Stimulated activated naive CD8-positive, alpha-beta T cell treated with anti-CD3 and anti-CD28 coated beads, Interleukin-15, Interleukin-2, amounts not matched to agents 100 U/mL and 50 U/mL, for 24 hours (primary cell): ENCODE results near the gene S100A11.

Experiments
- ATAC-seq: fragments of 150-1000 bp; cut with Tn5 transposase; one replicate; pipeline ENCODE4 v1.10.0; 2021
- DNase-seq: peaks from one replicate; pipeline ENCODE4 v3.0.0; 2021

The S100A11 gene

GRCh38 chr1:151984313-151984956, 52.4 kb downstream of the S100A11 start:
- DNase-seq (peak; percentile 43), ATAC-seq (peak; percentile 98)
